SW 1271 (cell line): Measurements from ENCODE around the gene CHST10.
"Not testable (repeated sequence)": the region's sequence is repeated elsewhere in the genome, so short reads cannot be mapped to it uniquely, and the experiment has no call there.

Experiments used
- DNase-seq, 2 experiments: peaks; one replicate each; lab custom pipeline; 2025; lab: John Stamatoyannopoulos, UW

CHST10 gene

DNA sequence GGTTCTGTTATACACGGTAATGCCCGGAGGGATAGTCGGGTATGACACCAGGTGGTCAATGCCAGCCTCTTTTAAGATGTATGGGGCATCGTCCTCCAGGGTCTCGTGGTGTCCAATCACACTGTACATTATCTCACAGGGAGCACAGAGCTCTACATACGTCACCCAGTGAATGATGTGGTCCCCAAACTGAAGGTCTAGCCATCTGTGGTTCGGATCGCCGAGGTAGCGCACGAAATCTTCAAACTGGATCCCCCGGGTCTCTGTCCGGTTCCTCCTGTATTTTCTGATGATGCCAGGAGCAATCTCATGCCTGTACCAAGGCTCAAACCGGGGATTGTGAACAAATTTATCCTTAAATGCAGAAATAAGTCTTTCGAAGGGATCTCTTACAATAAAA, 24.1 kb downstream of the CHST10 start:
- DNase-seq: no peak

DNA sequence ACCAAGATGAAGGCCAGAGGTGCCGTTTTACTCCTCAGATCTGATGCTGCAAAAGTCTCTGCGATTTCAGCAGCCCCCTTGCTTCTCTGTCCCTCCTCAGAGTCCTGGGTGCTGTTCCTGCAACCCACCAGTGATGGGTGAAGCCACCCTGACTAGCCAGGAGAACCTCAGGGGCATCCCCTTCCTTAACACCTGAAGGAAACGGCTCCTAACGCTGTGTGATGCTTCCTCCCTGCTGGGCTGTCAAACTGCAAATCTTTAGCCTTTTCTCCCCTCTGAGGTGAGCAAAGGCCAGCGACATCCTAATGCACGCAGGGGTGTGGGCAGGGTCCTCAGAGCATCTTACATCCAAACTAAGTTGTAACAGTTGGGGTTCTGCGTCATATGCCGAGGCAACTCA, 24.8 kb downstream of the CHST10 start:
- no peak for DNase-seq

DNA sequence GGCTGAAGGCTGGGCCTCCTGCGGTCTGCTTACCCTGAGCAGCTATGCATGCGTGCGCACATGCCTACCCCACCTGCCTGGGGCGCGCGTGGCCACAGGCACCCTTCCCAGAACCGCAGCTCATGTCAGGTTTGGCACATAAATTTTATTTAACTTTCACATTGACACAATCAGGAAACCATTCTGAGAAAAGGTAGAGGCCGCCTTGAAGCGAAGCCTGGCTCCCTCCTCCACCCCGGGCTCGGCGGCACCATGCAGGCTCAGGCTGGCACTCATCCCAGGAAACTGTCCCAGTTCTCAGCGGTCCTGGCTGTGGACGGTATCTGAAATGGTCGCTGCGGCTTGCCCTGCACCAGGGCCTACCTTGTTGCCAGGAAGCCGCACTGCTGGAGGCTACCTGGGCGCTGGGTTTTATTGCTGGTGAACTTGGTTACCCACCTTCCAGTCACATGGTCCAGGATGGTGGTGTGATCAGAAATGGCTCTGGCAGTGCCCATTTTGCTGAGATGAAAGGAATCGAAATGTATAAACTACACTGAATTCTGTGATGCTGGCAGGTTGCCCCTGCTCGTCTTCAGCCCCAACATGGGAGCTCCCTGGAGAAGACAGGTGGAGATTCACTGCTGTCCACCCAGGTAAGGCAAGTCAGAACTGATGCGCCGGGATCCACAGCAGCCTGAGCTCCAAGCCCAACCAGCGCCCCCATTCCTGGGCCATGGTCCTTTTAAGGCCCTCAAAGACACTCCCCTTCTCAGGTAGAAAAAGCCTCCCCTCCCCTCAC, 25.5 kb downstream of the CHST10 start:
- DNase-seq: no peak

DNA sequence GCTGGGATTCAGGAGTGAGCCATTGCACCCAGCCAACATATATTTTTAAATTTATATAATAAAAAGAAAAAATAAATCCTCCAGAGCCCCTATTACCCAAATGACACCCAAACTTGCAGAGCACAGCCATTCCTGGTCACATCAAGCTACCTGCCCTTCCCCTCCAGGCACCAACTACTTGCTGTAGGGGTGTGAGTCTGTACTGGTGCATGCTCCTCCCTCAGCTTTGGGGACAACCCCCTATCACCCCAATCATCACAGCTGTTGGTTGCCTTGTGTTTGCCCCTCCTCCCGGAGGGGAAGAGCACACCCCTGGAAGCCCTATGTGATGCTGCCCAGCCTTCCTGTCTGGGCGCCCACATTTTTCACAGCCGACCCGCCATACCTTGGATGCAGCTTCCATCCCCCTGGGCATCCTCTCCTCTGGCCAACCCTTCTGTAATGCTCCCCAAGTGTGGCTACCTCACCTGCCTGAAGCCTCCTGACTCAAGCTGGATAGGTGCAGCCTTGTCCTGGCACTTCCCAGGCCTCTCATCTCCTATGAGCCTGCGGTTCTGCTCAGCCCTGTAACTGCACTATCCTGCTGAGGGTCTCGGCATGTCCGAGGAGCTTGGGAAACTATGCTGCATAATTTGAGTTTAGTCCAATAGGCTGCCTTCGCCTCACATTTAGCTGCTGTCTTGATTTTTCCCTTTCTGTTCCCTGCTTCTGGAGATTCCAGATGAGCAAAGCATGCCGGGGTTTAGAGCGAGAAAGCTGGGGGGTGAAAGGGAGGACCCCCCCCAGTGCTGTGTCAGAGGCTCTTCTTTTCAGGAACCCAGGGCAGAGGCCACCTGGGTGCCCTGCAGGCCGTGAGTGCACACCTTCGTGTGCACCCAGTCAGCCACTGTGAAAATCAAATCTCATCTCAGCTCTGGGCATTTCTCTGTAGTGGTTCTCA, 27.2 kb downstream of the CHST10 start:
- no peak for DNase-seq

DNA sequence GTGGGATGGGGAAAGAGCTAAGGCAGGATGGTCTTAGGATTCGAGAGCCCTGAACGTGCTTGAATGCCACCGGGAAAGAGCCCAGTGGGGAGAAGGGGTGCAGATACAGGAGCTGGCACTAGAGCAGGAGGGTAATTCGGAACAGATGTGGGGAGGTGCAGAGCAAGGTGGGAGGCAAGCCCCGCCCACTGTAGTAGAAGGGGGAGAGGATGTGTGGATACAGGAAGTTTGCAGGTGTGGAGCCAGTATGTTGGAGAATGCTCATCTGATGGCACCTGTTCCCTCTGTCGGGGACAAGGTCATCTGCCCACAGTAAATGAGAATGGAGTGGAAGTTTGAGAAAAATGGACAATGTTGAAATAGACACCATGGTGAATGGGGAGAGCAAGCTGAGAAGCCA, 28.8 kb downstream of the CHST10 start:
- no peak for DNase-seq

DNA sequence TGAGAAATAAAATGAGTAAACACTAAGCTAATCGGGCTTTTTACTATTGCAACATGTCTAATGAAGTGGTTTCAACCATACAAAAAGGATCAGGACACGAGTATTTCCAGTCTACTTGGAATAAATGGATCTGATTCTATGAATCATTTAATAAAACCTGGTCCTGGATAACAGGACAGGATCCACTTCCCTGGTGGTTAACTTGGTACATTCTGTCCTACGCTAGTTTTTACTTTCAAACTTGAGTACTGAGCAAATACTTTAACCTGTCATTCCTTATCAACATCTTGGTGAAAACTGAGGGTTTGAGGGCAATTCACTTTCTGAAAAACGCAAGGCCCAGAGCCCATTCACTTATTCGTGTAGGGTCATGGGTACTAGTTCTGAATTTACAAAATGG, 33.5 kb downstream of the CHST10 start:
- no peak for DNase-seq

DNA sequence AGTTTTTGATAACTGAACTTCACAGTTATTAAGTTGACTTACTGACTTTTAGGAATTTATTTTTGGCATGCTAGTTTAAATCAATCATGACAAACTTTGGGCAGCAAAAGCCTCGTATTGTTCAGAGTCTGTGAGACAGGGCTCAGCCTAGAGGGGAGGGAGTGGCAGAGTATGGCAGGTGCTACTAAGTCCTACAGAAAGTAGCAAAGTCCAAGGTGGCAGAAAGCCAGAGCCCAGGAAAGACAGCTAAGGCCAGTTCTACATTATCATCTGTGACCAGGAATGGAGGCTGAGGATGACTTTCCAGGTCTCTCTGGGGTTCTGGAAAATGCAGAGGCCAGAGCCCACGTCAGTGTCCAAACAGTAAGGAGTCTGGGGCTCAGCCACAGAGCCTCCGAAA, 34.2 kb downstream of the CHST10 start:
- no peak for DNase-seq

DNA sequence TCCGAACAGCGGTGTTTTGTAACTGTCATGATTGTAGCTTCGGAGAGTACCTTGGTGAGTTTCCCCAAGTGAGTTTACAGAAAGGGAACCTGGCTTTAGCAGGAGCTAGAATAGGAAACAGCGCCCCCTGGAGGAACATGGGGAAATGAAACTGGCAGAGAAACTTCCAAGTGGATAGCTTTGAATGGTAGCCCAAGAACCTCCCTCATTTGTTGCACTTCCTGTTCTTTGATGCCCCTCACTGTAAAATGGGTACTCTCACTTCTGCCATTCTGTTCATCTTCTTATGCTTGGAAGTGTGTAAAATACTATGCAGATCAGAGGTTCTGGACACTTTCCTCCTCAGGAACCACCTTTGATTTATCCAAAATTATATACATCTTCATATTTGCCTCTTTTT, 36.2 kb downstream of the CHST10 start:
- peak; percentile 14 to 76 for DNase-seq

DNA sequence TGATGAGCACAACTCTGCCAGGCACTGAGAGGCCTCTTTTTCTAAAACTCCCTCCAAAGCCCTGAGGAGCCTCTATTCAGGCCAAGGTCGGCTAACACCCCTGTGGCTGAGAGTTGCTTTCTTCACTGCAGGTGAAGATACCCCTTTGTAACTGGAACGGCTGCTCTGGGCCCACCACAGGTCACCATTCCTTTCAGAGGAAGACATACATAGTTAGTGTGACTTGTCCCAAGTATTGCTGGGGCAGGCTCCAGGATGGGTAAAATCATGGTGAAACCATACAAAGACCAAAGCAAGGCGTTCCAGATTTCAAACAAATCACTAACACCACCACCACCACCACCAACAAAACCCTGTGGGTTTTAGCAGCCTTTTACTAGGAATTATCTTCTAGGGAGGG, 36.8 kb downstream of the CHST10 start:
- DNase-seq: no peak

DNA sequence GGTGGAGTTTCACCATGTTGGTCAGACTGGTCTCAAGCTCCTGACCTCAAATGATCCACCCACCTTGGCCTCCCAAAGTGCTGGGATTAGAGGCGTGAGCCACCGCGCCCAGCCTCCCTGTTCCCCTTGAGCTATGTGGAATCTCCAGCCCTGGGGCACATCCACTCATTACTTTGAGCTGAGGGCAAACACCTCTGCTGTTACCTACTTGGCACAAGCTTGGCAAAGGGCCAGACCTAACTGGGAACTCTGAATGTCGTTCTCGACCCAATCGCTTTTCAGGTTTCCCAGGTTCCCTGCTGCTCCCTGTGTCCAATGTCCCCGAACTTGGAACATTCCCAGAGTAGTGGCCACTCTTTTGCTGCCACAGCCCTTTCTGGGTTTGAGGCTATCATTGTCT, 40.6 kb downstream of the CHST10 start:
- DNase-seq: no peak

DNA sequence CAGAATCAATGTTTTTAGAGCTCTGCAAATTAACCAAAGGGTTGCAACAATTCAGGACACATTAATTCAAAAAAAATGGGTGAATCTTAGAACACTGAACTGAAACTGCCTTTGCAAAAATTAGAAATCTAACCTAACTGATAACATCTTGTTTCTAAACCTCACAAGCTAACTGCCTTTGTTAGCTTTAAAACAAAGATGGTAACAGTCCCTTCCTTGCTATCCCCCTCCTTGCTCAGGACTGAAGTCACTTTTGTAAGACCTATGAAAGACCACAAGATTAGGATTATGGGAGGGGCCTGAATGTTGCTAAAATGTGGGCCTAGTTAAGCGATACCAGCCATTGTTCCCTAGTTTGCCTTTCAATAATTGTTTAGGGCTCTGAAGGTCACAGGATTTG, 50.3 kb downstream of the CHST10 start:
- DNase-seq: no peak

DNA sequence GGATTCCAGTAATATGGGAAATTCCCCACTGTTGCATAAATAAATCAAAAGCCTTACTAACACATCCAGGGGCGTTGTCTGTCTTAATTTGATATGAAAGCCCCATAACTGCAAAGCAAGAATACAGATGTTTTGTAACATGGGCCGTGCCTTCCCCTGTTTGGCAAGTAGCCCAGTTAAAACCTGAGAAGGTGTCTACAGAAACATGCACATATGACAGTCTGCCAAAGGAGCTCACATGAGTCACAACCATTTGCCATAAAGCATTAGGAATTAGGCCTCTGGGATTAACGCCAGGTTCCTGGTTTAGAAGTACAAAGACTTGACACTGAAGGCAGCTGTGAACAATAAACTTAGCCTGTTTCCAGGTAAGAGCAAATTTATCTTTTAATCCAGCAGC, 52.0 kb downstream of the CHST10 start:
- peak; percentile 19 to 68 for DNase-seq

DNA sequence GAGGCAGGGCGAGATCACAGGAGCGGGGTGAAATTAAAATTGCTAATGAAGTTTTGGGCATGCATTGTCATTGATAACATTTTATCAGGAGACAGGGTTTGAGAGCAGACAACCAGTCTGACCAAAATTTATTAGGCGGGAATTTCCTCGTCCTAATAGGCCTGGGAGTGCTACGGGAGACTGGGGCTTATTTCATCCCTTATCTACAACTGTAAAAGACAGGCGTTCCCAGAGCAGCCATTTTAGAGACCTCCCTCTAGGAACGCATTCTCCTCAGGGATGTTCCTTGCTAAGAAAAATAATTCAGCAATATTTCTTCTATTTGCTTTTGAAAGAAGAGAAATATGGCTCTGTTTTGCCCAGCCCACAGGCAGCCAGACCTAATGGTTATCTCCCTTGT, 55.2 kb downstream of the CHST10 start:
- not testable (repeated sequence) for DNase-seq

DNA sequence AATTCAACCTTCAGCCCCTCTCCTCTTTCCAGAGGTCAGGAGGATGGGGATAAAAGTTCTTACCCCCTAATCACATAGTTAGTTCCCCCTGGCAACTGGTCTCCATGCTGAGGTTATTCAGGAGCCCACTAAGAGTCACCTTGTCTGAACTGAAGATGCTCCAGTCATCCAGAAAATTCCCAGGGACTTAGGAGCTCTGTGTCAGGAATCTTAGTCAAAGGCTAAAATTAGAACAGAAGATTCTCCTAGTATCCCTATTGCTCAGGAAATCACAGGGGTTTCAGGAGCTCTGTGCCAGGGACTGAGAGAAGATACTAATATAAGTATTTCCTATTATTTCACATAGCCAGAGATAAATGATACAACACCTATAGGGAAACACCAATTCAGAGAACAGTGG, 57.9 kb downstream of the CHST10 start:
- no peak for DNase-seq

DNA sequence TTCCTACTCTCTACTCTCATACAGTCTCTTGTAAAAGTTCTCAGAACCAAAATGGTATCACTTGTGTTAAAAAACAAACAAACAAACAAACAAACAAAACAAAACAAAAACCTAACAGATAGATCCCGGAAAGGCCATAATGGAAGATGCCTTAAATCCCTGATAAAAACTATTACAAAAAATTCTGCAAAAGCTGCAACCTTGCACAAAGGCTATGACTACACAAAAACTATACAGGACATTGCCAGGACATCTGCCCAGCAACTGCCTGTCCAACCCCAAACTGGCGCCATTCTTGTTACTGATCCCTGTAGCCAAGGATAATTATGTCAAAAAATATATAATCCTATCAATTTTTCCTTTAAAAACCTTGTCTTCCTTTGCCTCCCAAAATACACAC, 58.9 kb downstream of the CHST10 start:
- DNase-seq: no peak

DNA sequence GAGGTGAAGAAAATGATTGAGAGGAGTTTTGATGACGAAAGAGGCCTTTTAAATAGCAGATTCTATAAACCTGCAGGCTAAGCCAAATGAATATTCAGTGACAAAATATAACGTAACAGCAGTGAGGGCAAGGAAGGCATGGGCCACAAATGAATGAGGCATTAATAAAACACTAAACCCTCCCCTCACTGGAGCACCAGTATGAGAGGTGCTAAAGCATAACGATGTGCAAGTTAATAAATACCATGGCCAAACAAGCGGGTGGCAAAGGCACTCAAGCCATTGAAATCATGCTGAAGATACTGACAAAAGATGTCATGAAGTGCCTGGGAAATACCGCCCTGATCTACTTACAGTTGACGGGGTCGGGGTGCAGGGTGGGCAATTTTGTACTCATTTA, 64.9 kb downstream of the CHST10 start:
- no peak for DNase-seq

DNA sequence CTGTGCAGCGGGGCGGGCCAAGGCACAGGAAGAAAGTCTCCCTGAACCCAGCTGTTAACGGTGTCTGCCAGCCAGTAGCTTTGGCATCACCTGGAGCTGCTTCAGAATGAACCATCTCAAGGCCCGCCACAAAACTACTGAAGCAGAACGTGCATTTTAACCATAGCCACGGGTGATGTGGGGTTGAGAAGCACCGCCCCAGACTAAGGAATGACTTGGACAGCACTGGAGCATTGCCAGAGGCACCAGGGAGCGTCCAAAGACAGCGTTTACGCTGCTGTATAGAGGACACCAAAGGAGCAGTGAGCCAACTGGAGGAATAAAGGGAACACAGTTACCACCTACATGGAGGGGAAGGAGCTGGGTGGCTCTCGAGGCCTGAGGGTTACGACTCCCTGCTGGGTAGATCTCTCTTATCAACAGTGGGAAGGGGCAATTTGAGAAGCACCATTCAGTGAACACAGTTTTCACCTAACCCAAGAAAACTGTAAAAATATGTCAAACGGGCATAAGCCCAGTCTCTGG, 66.7 kb downstream of the CHST10 start:
- no peak for DNase-seq

DNA sequence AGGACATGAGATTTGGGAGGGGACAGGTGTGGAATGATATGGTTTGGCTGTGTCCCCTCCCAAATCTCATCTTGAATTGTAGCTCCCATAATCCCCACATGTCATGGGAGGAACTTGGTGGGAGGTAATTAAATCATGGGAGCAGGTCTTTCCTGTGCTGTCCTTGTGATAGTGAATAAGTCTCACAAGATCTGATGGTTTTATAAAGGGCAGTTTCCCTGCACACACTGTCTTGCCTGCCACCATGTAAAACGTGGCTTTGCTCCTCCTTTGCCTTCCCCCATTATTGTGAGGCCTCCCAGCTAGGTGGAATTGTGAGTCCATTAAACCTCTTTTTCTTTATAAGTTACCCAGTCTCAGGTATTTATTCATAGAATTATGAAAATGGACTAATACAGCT, 72.3 kb downstream of the CHST10 start:
- DNase-seq: not testable (repeated sequence)

DNA sequence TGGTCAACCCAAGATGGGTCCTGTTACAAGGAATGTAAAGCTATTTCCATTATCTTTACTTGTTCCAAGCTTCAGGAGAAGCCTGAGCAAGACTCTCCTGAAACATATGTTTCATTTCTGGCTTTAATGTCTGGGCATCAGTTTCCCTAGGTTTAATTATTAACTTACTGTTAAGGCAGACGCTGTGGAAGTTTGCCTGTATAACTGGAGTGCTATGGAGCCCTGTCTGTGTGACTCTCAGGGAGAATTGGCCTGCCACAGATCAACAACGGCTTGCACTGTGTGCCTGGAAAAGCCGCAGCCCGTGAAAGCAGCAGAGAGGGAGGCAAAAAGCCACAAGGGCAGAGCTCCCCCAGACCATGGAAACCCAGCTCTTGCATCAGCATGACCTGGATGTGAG, 73.0 kb downstream of the CHST10 start:
- DNase-seq: no peak

DNA sequence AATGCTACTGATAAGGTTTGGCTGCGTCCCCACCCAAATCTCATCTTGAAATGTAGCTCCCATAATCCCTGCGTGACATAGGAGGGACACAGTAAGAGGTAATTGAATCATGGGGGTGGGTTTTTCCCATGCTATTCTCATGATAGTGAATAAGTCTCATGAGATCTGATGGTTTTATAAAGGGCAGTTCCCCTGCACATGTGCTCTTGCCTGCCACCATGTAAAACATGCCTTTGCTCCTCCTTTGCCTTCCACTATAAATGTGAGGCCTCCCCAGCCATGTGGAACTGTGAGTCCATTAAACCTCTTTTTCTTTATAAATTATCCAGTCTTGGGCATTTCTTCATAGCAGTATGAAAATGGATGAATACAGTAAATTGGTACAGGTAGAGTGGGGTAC, 75.0 kb downstream of the CHST10 start:
- DNase-seq: not testable (repeated sequence)
